HCT116 (cell line): ENCODE data around the gene EVC. TPM values are rescaled to one million over a fixed set of nuclear protein-coding genes. Genes with fewer than 3 reads are reported as not detected.

Experiments used
- ATAC-seq: fragments of 200-7000 bp; cut with Tn5 transposase; 2 replicates; pipeline ENCODE4 v1.9.1; 2020; ENCODE audit warnings: mild to moderate bottlenecking, moderate library complexity
- BruUV-seq: library from RNA; stranded (reverse); fragments of 400-500 nt; replicated peaks from 2 replicates; lab custom pipeline; 2021; lab: Mats Ljungman, UMichigan
- CTCF ChIA-PET: fragments of 300-600 bp; sonication (Branson Sonifier 250); formaldehyde crosslinking; loops from one replicate; lab custom pipeline; 2021; ENCODE audit warnings: antibody characterized with exemption; lab: Charles Lee
- POLR2A ChIA-PET: fragments of 300-600, 350-600 bp; sonication (Branson Sonifier 250); formaldehyde crosslinking; loops from one replicate; lab custom pipeline; 2021; ENCODE audit warnings: antibody characterized with exemption; lab: Charles Lee
- RAD21 ChIA-PET, 2 experiments: fragments of 300-600 bp; sonication (Branson Sonifier 250); formaldehyde crosslinking; loops; one replicate each; lab custom pipeline; 2023; ENCODE audit warnings: low total read pairs in 2 of 2; ENCODE audit not compliant: uncharacterized antibody in 2 of 2, unreplicated experiment in 2 of 2, low non-redundant PET in 1 of 2; lab: Charles Lee
- DNase-seq: peaks from one replicate; pipeline ENCODE4 v3.0.0-alpha.2; 2010; ENCODE audit warnings: low read depth, low spot score
- H2AFZ ChIP-seq: fragments of 200-600 bp; shearing (Covaris generic), sonication (generic); 2 replicates; pipeline ENCODE4 v1.6.1; 2017; ENCODE audit warnings: low read depth, mixed run types, mixed read lengths, antibody characterized with exemption, low read length; ENCODE audit not compliant: poor library complexity, severe bottlenecking
- H3K27ac ChIP-seq: 2 replicates; pipeline ENCODE4 v1.5.1; 2012; ENCODE audit warnings: low read depth, low read length
- H3K27me3 ChIP-seq: fragments of 200-600 bp; sonication (generic); 2 replicates; pipeline ENCODE4 v1.6.1; 2016; ENCODE audit warnings: mixed run types, low read length, mixed read lengths; ENCODE audit not compliant: insufficient read depth
- H3K36me3 ChIP-seq, 2 experiments: fragments of 200-500 bp in 1 of 2; fragments of 200-600 bp in 1 of 2; sonication (Bioruptor generic) in 1 of 2; sonication (generic) in 1 of 2; 2 replicates each; pipeline versions ENCODE4 v1.5.1 to v1.6.1; 2014 to 2016; ENCODE audit warnings: low read length in 2 of 2, inconsistent platforms in 1 of 2, mixed read lengths in 1 of 2, mixed run types in 1 of 2; ENCODE audit not compliant: insufficient read depth in 2 of 2, control insufficient read depth in 1 of 2
- H3K4me1 ChIP-seq, 2 experiments: fragments of 200-600 bp in 1 of 2; sonication (generic) in 1 of 2; 2 replicates each; pipeline versions ENCODE4 v1.5.1 to v1.6.1; 2012 to 2017; ENCODE audit warnings: low read length in 2 of 2, inconsistent platforms in 1 of 2, mild to moderate bottlenecking in 1 of 2, mixed read lengths in 1 of 2, mixed run types in 1 of 2, moderate library complexity in 1 of 2; ENCODE audit not compliant: insufficient read depth in 2 of 2, control insufficient read depth in 1 of 2
- H3K4me2 ChIP-seq: fragments of 200-600 bp; sonication (generic); 2 replicates; pipeline ENCODE4 v1.6.1; 2017; ENCODE audit warnings: mixed run types, low read length, mixed read lengths
- H3K4me3 ChIP-seq, 2 experiments: fragments of 200-600 bp in 1 of 2; sonication (generic) in 1 of 2; replicated peaks in 1 of 2; 2 replicates each; pipeline ENCODE4 v1.5.1; 2011 to 2016; ENCODE audit warnings: low read length in 2 of 2, control low read depth in 1 of 2, low read depth in 1 of 2, mild to moderate bottlenecking in 1 of 2, mixed read lengths in 1 of 2, mixed run types in 1 of 2
- H3K79me2 ChIP-seq: fragments of 200-600 bp; sonication (generic); 2 replicates; pipeline ENCODE4 v1.6.1; 2017; ENCODE audit warnings: mild to moderate bottlenecking, mixed run types, low read length, moderate library complexity, mixed read lengths; ENCODE audit not compliant: insufficient read depth
- H3K9ac ChIP-seq: fragments of 200-600 bp; sonication (generic); 2 replicates; pipeline ENCODE4 v1.6.1; 2016; ENCODE audit warnings: low read length, mixed read lengths
- H3K9me2 ChIP-seq: fragments of 200-600 bp; sonication (generic), shearing (Covaris generic); 2 replicates; pipeline ENCODE4 v1.6.1; 2017; ENCODE audit warnings: mixed run types, mild to moderate bottlenecking, moderate library complexity; ENCODE audit not compliant: insufficient read depth
- H3K9me3 ChIP-seq, 2 experiments: fragments of 200-500 bp in 1 of 2; fragments of 200-600 bp in 1 of 2; sonication (Bioruptor generic) in 1 of 2; sonication (generic) in 1 of 2; 2 replicates each; pipeline ENCODE4 v1.6.1; 2014 to 2017; ENCODE audit warnings: low read length in 2 of 2, mixed read lengths in 2 of 2, inconsistent platforms in 1 of 2, low read depth in 1 of 2, mild to moderate bottlenecking in 1 of 2, mixed run types in 1 of 2, moderate library complexity in 1 of 2; ENCODE audit not compliant: control insufficient read depth in 1 of 2, insufficient read depth in 1 of 2
- H4K20me1 ChIP-seq: fragments of 200-600 bp; sonication (generic), shearing (Covaris generic); 2 replicates; pipeline ENCODE4 v1.6.1; 2017; ENCODE audit warnings: mixed run types, mild to moderate bottlenecking, moderate library complexity; ENCODE audit not compliant: insufficient read depth
- CBX3 ChIP-seq: IDR thresholded peaks from 2 replicates; pipeline ENCODE4 v1.6.1; 2012; ENCODE audit warnings: low read depth
- ELF1 ChIP-seq: IDR thresholded peaks from 2 replicates; pipeline ENCODE4 v1.6.1; 2012; ENCODE audit warnings: low read depth, borderline replicate concordance
- EZH2 ChIP-seq: fragments of 200-600 bp; sonication (generic); IDR thresholded peaks from 2 replicates; pipeline ENCODE4 v1.6.1; 2017; ENCODE audit warnings: antibody characterized with exemption, mixed run types
- EZH2phosphoT487 ChIP-seq: fragments of 200-600 bp; IDR thresholded peaks from 2 replicates; pipeline ENCODE4 v1.6.1; 2018; ENCODE audit warnings: antibody characterized with exemption, borderline replicate concordance
- POLR2AphosphoS5 ChIP-seq: IDR thresholded peaks from 2 replicates; pipeline ENCODE4 v1.6.1; 2011; ENCODE audit warnings: mild to moderate bottlenecking, low read depth, low read length, moderate library complexity
- RAD21 ChIP-seq: IDR thresholded peaks from 2 replicates; pipeline ENCODE4 v1.6.1; 2012; ENCODE audit warnings: low read depth, mild to moderate bottlenecking
- SIN3A ChIP-seq: IDR thresholded peaks from 2 replicates; pipeline ENCODE4 v1.6.1; 2012; ENCODE audit warnings: low read depth
- SRF ChIP-seq: IDR thresholded peaks from 2 replicates; pipeline ENCODE4 v1.6.1; 2012; ENCODE audit warnings: low read depth
- TCF7L2 ChIP-seq: IDR thresholded peaks from 2 replicates; pipeline ENCODE4 v1.7.0; 2011; ENCODE audit warnings: borderline replicate concordance, inconsistent platforms; ENCODE audit not compliant: insufficient read depth, insufficient read length; ENCODE audit errors: extremely low read depth
- ZBTB33 ChIP-seq: IDR thresholded peaks from 2 replicates; pipeline ENCODE4 v1.6.1; 2011; ENCODE audit warnings: mild to moderate bottlenecking, low read length, moderate library complexity; ENCODE audit not compliant: insufficient replicate concordance; ENCODE audit errors: extremely low read depth
- ZFX ChIP-seq: fragments of 450-650 bp; IDR thresholded peaks from 2 replicates; pipeline ENCODE4 v1.6.1; 2017
- intact Hi-C: fragments of 100-400 bp; cut with micrococcal nuclease; formaldehyde crosslinking; loops from 2 replicates; pipeline ENCODE4 v1.10.0; 2022
- total RNA-seq: library from RNA; stranded (reverse); gene quantifications from one replicate; pipeline ENCODE4 v1.2.1, GENCODE V29; 2021; ENCODE audit not compliant: unreplicated experiment
- TF ChIP-seq, protein P1 (sequence below): IDR thresholded peaks from 2 replicates; pipeline ENCODE4 v1.6.1; 2012
- TF ChIP-seq, protein P2 (sequence below), 3 experiments: fragments of 200-600 bp in 1 of 3; sonication (generic) in 1 of 3; IDR thresholded peaks in 2 of 3; conservative IDR thresholded peaks in 1 of 3; 2 replicates each; pipeline ENCODE4 v1.5.1; 2012 to 2017; ENCODE audit warnings: low read depth in 2 of 3, low read length in 2 of 3, antibody characterized with exemption in 1 of 3, borderline replicate concordance in 1 of 3, control low read depth in 1 of 3, mild to moderate bottlenecking in 1 of 3, mixed read lengths in 1 of 3, mixed run types in 1 of 3, moderate library complexity in 1 of 3; ENCODE audit not compliant: insufficient read depth in 1 of 3

Gene EVC
- total RNA-seq, 1 experiment from 2014 or later: 0.15 TPM

GRCh38 chr4:5781691-5782090, 70.7 kb downstream of the EVC start (continued):
- no peak for TF ChIP-seq SRF
- TF ChIP-seq CBX3: no peak

DNA sequence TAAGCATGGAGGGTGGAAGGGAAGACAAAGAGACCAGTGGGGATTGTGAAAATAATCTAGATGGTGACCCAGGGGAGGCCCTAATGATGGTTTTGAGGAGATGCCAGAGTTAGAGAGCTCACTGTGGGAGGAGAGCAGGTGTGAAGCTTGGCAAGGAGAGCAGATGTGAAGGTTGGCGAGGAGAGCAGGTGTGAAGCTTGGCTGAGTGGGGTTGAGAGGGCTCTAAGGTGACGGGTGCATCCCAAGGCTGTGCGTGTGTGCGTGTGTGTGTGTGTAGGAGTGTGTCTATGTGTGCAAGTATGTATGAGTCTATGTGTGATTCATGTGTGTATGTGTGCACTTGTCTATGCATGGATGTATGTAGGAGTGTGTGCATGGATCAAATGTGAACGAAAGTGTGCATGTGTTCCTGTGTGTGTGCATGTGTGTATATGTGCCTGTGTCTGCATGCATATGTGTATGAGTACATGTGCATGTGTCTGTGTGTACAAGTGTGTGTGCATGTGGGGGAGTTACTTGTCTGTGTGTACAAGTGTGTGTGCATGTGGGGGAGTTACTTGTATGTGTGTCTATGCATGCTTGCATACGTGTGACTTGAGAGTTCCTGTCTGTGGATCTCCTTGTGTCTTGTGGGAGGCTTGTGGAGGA, 72.0 kb downstream of the EVC start:
- no peak for DNase-seq
- POLR2A ChIA-PET: no interaction called here
- no peaks in the 10 kb centered on the region for H3K36me3 ChIP-seq

More for the DNA sequence above, 72.0 kb downstream of the EVC start:
- no TSS peak for BruUV-seq
- no peaks in the 10 kb centered on the region for H3K79me2 ChIP-seq
- H3K27ac ChIP-seq: no peak overlapping the region
- no peaks in the 10 kb centered on the region for H4K20me1 ChIP-seq
- TF ChIP-seq, protein P1, sequence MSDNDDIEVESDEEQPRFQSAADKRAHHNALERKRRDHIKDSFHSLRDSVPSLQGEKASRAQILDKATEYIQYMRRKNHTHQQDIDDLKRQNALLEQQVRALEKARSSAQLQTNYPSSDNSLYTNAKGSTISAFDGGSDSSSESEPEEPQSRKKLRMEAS: no peak
- no peak for TF ChIP-seq ZFX
- TF ChIP-seq EZH2phosphoT487: no peak
- TF ChIP-seq TCF7L2: no peak
- TF ChIP-seq ZBTB33: no peak
- no peak for TF ChIP-seq POLR2AphosphoS5
- no peak for TF ChIP-seq SIN3A
- no peak for TF ChIP-seq RAD21
- TF ChIP-seq, protein P2, sequence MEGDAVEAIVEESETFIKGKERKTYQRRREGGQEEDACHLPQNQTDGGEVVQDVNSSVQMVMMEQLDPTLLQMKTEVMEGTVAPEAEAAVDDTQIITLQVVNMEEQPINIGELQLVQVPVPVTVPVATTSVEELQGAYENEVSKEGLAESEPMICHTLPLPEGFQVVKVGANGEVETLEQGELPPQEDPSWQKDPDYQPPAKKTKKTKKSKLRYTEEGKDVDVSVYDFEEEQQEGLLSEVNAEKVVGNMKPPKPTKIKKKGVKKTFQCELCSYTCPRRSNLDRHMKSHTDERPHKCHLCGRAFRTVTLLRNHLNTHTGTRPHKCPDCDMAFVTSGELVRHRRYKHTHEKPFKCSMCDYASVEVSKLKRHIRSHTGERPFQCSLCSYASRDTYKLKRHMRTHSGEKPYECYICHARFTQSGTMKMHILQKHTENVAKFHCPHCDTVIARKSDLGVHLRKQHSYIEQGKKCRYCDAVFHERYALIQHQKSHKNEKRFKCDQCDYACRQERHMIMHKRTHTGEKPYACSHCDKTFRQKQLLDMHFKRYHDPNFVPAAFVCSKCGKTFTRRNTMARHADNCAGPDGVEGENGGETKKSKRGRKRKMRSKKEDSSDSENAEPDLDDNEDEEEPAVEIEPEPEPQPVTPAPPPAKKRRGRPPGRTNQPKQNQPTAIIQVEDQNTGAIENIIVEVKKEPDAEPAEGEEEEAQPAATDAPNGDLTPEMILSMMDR (IDR thresholded peaks at IDR 0.05 in 2 of 3, conservative IDR thresholded peaks at IDR 0.05 in 1 of 3; ENCODE audit: borderline replicate concordance in 1 of 3, insufficient read depth in 1 of 3, low read depth in 2 of 3, low read length in 2 of 3): no peak
- TF ChIP-seq ELF1: no peak
- no peak for TF ChIP-seq EZH2
- no peaks in the 10 kb centered on the region for H3K9me2 ChIP-seq
- no peak for ATAC-seq
- H3K4me1 ChIP-seq: no peaks in the 10 kb centered on the region
- H2AFZ ChIP-seq: no peak overlapping the region
- no peak overlapping the region for H3K4me3 ChIP-seq
- H3K4me2 ChIP-seq: no peak overlapping the region
- CTCF ChIA-PET: no interaction called here
- intact Hi-C loops: no loop called here
- RAD21 ChIA-PET: interaction anchor here in 1 of 2 experiments (0.6 to 0.7 kb wide), 2 partner anchors 62 to 197 kb away, joined by 4 read pairs; no protein-coding TSS in a partner anchor
- H3K9ac ChIP-seq: no peak overlapping the region
- H3K27me3 ChIP-seq: no peaks in the 10 kb centered on the region
- H3K9me3 ChIP-seq: no peaks in the 10 kb centered on the region
